Anterior cingulate cortex (tissue), 58 donors: Measurements from ENCODE around the gene BPIFB2.
A peak's percentile ranks its signal among the peaks of the same experiment; 100 is the strongest.
"Not testable (repeated sequence)": the region's sequence is repeated elsewhere in the genome, so short reads cannot be mapped to it uniquely, and the experiment has no call there.

ENCODE experiments used
- DNase-seq, 58 donors: peaks; one replicate each; lab custom pipeline; 2025; lab: John Stamatoyannopoulos, UW

The BPIFB2 gene

DNA sequence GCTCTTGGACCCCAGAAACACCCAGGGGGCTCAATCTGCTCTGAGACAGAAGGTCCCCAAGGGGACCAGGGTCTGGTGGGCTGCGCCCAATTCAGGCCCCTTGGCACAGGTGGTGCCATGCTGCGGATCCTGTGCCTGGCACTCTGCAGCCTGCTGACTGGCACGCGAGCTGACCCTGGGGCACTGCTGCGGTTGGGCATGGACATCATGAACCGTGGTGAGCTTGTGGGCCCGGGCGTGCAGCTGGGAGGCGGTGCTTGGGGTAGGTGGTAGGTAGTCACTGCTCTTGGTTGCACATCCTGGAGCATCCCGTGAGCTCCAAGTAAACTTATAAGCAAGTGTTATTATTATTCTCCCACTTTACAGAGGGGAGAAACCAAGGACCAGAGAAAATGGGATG lies 24.0 kb downstream of the BPIFB2 start, which contains the start of gene BPIFB6:
TSS of gene BPIFB6 (plus strand) at position 118 of the 400 bp plus-strand sequence. CDS start at position 118, 0 bp downstream.
- no peak for DNase-seq

DNA sequence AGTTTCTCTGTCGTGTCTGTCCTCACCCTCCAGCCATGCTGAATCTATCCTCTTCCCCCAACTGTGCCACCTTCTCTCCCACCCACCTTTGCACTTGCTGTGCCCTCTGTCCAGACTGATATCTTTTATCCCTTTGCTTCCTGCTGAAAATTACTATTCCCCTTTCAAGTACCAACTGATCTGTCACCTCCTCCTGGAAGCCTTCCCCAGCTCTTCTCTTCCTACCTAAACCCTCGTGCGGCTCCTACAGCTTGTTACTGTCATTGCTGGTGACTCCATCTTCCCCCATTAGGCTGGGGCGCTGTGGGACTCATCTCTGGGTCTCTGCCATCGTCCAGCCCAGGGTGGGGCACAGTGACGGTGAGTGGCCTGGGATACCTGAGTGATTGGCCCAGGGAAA lies 25.1 kb downstream of the BPIFB2 start:
- no peak for DNase-seq

DNA sequence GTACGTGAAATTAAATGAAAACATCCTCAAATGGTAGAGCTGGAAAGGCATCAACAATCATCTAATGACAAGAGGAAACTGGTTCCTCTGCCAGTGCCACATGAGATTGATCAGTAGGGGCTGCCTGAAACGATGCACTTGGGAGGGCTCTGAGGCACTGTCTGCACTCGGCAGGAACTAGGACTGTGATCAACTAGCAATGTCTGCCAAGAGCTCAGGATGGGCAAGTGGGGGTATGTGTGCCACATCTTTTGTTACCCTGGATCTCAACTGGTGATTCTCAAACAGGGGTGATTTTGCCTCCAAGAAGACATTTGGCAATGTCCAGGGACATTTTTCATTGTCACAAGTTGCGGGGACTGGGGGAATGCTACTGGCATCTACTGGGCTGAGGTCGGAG lies 25.9 kb downstream of the BPIFB2 start:
- DNase-seq = no peak

DNA sequence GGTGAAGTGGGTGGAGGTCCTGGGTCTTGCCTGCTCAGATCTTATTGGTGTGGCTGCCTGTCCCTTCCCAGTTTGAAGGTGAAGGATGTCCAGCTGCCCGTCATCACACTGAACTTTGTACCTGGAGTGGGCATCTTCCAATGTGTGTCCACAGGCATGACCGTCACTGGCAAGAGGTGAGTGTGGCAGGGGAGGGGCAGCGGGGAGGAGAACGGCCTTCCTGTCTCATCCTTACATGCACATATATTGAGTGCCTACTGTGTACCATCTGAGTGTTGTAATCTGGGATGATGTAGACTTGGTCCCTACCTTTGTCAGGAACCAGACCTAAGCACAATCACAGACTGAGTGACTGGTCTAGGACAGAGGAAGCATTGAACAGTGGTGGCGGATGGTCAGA lies 26.6 kb downstream of the BPIFB2 start:
- no peak for DNase-seq

DNA sequence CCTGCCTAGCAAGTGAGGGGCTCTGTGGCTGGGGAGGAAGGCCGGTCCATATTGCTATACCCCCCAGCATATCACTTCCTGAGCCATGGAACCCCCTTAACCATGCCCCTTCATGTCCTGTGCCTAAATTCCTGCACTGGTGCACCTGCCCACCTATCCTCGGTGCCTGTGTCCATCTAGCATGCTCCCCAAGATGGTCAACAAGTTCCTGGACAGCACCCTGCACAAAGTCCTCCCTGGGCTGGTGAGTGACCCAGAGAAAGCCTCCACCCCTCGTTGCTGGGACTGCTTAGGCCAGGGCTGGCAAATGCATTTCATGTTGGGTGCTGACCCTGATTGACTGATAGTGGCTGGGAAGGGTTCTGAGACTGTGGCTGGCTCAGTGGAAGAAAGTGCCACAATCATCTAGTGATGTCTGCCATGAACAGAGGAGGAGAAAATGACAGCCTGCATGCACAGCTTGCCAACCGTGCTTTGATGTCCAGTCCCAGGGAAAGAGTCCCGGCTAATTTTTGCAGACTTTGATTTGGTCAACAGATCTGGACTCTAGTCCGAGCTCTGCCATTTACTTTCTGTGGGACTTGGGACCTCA lies 27.5 kb downstream of the BPIFB2 start:
- DNase-seq = no peak

DNA sequence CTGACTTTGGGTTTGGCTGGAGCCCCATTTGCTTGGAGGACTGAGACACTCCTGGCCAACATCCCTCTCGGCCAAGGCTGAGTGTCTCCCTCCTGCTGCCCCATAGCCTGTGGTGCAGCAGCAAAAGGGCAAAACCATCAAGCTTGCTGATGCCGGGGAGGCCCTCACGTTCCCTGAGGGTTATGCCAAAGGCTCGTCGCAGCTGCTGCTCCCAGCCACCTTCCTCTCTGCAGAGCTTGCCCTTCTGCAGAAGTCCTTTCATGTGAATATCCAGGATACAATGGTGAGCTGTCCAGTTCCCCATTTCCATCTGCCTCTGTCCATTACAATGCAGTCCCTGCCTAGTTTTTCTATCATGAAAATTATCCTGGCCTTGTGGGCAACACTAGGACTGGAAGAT lies 30.0 kb downstream of the BPIFB2 start:
- DNase-seq = no peak

DNA sequence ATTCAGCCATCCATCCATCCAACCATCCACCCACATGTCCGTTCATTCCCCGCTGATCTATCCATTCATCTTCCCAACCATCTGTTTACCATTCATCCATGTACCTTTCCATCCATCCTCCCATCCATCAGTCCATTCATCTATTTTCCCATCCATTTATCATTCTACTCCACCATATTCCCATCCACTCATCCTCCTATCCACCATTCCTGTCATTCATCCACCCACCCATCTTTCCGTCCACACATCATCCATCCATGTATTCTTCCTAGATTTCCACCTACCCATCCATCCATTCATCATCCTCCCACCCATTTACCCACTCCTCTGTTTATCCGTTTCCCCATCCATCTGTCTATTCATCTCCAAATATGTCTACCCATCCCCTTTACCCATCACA lies 30.7 kb downstream of the BPIFB2 start:
- no peak for DNase-seq

DNA sequence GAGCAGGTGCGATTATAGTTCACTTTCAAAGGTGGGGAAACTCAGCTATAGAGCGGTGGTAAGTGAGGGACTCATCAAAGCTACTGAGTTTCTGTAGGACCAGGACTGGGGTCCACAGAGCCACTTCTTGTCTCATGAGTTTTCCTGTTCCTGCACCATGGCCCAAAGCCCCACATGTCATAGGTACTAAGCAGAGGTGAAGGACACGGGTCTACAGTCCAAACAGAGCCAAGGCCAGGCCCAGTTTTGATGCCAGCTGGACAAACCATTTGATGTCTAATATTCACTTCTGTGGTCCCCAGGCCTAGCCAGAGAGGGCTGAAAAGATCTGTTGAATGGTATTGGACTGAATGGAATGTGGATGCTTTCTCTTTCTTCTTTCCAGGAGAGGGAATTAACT lies 34.9 kb downstream of the BPIFB2 start:
- no peak for DNase-seq

DNA sequence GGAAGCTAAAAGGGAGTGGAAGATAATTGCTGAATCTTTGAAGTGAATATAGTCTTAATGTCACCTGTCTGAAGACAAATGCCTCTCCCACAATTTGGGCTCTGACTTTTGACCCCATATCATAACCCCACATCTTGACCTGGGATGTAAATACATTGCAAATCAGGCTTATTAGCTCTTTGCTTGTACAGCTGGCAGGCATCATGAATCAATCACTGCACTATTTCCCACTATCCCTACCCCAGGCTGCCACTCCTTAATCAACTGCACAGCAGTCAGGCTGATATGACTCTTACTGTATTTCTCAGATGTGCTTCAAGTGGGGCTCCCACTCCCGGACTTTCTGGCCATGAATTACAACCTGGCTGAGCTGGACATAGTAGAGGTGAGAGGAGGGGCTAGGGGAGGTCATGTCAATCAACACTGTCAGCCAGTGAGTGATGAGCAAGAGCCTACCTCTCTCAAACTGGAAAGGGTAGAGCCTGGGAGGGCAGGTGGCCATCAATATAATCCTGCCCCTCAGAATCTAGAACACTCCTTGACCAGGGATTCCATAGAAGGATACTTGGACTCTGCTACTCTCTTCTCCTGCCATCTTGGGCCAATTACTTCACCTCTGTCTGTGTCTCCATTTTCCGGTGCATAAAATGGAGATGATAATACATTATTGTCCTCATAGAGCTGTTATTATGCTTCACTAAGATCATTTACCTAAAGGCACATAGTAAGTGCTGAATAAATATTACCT lies 35.7 kb downstream of the BPIFB2 start:
- DNase-seq = no peak

DNA sequence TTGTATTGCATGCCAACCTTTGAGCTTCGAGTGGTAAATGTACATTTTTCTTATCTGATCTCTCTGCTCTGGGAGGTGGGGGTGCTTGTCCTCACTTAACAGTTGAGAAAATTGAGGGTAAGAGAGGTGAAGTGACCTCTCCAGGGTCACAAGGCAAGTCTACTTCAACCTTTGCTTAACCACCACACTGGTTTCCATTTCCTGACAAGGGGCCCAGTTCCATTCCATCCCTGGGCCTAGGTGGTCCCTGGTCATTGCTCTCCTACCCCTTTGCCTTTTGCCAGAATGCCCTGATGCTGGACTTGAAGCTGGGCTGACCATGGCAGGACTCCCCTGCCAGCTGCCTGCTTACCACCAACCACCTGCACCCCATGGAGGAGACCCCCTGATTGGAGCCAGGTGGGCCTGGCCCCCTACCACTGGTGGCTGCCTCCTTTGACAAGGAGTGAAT lies 36.3 kb downstream of the BPIFB2 start:
- no peak for DNase-seq

DNA sequence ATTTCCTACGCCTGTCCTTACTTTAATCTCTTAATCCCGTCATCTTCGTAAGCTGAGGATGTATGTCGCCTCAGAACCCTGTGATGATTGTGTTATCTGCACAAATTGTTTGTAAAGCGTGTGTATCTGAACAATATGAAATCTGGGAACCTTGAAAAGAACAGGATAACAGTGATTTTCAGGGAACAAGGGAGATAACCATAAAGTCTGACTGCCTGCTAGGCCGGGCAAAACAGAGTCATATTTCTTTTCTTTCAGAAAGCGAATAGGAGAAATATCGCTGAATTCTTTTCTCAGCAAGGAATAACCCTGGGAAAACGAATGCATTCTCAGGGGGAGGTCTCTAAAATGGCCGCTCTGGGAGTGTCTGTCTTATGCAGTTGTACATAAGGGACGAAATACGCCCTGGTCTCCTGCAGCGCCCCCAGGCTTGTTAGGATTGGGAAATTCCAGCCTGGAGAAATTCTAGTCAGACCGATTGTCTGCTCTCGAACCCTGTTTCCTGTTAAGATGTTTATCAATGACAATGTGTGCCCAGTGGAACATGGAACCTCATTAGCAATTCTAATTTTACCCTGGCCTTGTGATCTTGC lies 37.7 kb downstream of the BPIFB2 start:
- not testable (repeated sequence) for DNase-seq

DNA sequence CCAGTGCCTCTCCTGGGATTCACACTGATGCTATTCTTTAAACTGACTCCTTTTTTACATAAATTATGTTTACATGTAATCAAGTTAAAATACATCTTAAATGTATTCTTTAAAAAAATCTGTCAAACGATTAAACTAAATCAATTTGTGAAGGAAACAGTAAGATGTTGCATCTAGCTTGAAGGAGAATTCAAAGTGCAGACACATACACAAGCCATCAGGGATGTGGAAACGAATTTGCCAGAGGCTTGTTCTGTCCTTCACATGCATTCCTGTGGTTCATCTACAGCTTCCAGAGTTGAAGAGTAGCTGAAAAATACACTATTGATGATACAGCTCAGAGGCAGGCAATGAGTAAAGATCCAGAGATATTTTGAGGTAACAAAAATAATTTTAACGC lies 38.9 kb downstream of the BPIFB2 start:
- DNase-seq = no peak

DNA sequence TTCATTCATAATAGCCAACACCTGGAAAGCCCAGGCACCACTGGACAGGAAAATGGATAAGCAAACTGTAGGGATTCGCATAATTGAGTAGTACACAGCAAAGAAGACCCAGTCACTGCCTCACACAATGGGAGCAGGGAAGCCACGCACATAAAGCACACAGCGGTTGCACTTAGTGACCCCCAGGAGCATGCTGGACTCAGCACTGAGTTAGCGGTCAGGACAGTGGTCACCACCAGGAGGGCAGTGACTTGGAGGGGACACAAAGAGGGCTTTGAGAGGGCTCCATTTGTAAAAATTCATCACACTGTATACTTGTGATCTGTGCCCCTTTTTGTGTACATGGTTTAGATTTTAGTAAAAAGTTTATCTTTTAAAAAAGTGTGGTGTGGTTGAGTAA lies 43.8 kb downstream of the BPIFB2 start:
- no peak for DNase-seq

DNA sequence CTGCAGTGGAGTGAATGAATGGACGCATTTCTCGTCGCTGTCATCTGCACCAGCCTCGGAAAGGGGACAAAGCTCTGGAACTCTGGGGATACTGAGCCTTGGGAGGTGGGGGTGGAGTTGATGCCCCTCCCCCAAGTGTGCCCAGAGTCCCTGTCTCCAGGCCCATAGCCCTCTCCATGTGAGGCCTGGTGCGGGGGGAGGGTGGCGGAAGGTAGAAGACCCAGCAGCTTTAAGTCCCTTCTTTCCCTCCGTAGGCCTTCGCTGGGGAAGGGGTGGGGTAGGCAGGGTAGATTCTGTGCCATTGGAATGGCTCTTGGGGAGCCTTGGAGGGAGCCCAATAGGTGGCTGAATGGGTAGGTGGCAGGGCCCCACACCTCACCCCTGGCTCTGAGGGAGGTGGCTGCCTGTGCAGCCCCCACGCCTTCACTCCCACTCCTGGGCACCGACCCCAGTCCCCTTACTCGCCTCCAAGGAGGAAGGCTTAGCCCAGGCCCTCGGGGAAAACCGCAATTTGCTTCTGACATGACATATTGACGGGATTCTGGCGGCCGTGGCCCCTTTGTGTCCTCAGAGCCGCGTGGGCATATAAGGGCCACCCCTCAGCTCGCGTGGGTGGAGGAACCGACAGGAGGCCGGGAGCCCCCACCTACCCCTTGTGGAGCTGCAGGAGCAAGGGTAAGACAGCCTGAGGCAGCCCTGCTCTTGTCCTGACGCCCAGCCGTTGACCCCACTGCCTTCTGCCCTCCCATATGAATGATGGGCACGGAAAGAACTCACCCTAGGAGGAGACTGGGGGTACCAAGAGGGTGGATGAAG lies 46.0 kb downstream of the BPIFB2 start, which contains the start of gene BPIFB3:
TSS of gene BPIFB3 (plus strand) at position 613 of the 816 bp plus-strand sequence. CDS start 1,533 bp downstream, outside the sequence.
- no peak for DNase-seq

DNA sequence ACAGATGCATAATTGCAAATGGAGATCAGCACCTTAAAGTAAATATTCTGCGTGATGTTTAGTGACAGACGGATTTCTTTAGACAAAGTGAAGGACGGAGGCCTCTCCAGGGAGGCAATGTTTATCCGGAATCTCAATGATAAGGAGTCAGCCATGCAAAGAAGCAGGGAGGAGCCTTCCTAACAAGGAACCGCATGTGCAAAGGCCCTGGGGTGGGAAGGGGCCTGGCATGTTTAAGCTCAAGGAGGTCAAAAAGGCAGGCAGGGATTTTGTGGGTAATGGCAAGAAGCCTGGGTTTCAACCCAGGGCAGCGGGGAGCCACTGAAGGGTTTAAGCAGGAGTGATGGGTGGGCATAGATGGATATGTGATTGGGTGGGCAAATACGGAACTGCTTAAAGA lies 46.9 kb downstream of the BPIFB2 start:
- DNase-seq = no peak

DNA sequence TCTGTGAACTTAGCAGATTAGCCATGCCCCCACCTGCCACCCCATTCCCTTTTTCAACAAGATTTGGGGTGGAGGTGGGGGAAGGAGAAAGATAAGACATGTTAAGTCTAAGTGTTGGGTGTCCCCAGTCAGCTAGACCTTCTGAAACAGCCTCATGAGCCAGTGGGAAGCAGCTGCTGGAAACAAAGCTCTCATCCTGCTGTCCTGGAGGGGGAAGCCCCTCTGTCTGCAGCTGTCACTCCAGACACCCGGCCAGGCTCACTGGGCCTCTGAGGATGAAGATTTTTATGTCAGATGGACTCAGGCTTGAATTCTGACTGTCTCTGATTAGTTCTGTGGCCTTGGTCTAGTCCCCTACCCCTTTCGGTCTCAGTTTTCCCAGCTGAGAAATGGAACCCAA lies 47.3 kb downstream of the BPIFB2 start:
- DNase-seq = no peak

DNA sequence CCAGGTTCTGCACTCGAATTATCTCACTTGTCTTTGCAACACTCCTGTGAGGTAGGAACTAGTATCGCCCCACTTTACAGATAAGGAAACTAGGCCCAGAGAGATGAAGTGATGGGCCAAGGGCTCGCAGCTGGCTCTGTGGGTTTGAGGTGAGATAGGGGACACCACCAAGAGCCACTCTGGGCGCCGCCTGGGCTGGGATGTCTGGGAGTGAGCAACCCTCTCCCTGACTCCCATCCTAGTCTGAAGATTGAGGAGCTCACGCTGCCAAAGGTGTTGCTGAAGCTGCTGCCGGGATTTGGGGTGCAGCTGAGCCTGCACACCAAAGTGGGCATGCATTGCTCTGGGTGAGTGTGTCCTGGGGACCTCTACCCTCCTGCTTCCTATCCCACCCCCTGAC lies 51.6 kb downstream of the BPIFB2 start:
- no peak for DNase-seq

DNA sequence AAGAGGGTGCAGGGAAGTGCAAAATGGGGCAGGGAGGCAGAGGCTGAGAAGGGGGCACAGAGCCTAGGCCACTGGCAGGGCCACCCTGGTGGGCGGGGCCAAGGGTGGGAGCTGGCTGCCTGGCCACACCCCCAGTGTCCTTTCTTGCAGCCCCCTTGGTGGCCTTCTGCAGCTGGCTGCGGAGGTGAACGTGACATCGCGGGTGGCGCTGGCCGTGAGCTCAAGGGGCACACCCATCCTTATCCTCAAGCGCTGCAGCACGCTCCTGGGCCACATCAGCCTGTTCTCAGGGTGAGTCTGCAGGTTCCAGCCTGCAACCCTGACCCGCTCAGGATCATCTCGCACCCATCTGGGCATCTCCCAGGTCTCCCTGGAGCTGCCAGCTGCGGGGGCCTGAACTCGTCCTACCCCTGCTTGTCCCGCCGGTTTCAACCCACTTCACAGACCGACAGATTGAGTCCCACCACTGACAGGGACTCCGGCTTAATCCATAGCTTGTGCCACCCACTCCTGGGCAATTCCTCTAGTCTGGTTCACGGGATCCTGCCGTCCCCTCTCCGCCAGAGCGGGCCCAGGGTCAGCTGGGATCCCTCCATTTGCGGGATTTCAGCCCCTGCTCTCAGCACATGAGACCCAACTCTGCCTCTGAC lies 52.4 kb downstream of the BPIFB2 start:
- DNase-seq = no peak

DNA sequence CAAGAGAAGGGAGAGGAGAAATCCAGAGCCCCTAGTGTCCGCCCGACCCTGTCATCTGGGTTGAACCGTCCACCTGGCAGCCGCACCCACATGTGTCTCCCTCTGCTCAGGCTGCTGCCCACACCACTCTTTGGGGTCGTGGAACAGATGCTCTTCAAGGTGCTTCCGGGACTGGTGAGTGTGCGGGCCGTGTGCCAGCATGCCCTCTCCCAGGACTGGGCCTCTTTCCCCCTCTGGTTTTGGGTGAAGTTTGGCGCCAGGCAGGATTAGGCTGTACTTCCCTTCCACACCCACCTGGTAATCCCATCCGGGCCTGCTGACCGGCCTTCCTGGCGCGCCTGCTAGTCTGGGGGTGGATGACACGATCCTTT lies 54.1 kb downstream of the BPIFB2 start:
- DNase-seq = no peak

DNA sequence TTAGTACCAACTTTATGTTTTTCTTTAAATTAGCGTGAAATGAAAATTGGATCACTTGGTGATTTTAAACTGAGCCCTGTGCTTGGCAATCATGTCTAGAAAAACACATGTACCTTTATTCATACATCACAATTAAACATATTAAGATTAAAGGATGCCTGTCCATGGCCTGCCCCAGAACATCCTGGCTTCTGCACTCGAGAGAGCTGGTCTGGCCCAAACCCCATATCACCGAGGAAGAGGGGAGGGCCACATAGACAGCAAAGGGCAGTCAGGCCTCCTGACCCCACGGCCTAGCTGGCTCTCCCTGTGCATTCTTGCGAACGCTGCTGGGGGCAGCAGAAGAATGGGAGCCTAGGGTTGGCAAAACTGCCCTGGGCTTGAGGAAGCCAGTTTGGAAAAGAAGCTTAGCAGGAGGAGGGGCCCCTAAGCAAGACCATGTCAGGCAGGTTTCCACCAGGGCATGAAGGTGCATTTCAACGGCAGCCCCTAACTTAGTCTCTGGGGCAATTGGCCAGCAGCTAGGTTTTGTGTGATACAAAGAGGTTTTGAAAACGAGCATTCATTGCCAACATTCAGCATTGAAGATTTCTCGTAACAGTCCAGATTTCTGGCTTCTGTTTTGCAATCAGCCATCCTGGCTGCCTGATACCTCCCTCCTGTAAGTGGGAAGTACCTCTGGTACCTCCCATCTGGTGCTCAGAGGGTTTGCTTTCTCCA lies 54.8 kb downstream of the BPIFB2 start:
- DNase-seq = peak in 4 of 58 donors; percentile 1 to 39 (median 11)
